WI38 (cell line): ENCODE data around the gene NES.
"Not testable (repeated sequence)": the region's sequence is repeated elsewhere in the genome, so short reads cannot be mapped to it uniquely, and the experiment has no call there.

ENCODE experiments used
- H3K4me3 ChIP-seq: 2 replicates; pipeline ENCODE4 v1.5.1; 2011; ENCODE audit warnings: low read depth, mild to moderate bottlenecking, control low read depth, low read length
- CTCF ChIP-seq: IDR thresholded peaks from 2 replicates; pipeline ENCODE4 v1.5.1; 2012; ENCODE audit warnings: low read depth, mild to moderate bottlenecking, control low read depth, low read length

Gene NES

GRCh38 chr1:156638189-156638985, 38.8 kb downstream of the NES start:
- H3K4me3 ChIP-seq, result no peak overlapping the region
- no peak for TF ChIP-seq CTCF

GRCh38 chr1:156632355-156632754, 44.9 kb downstream of the NES start:
- no peak overlapping the region for H3K4me3 ChIP-seq
- no peak for TF ChIP-seq CTCF

GRCh38 chr1:156631152-156631551, 46.1 kb downstream of the NES start:
- H3K4me3 ChIP-seq, result not testable (repeated sequence)

GRCh38 chr1:156629823-156630449, 47.3 kb downstream of the NES start:
- no peak overlapping the region for H3K4me3 ChIP-seq
- TF ChIP-seq CTCF, result no peak

DNA sequence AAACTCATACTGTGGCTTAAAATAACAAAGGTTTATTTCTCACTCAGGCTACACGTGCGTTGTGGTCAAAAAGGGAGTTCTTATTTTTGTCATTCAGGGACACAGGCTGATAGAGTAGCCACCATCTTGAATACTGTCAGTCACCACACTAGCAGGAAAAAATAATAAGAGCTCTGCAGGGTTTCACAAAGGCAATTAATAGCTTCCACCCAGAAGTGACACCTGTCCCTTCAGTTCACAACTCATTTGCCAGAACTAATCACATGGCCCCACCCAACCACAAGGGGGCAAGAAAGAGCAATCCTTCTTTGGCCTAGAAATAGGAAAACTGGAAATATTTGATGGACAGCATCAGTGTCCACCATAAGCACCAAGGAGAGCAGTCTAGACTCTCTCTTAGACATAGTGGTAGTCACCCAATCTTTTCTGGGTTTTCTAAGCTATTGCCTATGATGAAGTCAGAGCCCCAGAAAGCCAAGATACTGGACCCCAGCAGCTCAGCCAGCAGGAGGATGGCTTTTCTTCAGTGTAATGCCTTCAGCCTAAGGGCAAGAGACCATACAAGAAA, 49.8 kb downstream of the NES start:
- TF ChIP-seq CTCF, result peak; percentile 62
- H3K4me3 ChIP-seq, result no peak overlapping the region

- no peak overlapping the region for H3K4me3 ChIP-seq
- TF ChIP-seq CTCF, result no peak
These were observed 51.1 kb downstream of the NES start for GRCh38 chr1:156626079-156626438.

GRCh38 chr1:156625436-156626078, 51.6 kb downstream of the NES start:
- TF ChIP-seq CTCF, result peak; percentile 84
- no peak overlapping the region for H3K4me3 ChIP-seq
